HFFc6 (cell line): ENCODE results near the gene VSIG1. TPM values are rescaled to one million over a fixed set of nuclear protein-coding genes. Genes with fewer than 3 reads are reported as not detected.

Source experiments
- DNase-seq: peaks from one replicate; pipeline ENCODE4 v3.0.0-alpha.2; 2018
- H3K27ac Mint-ChIP-seq: 2 replicates; pipeline ENCODE4 v1.8.0; 2020; ENCODE audit warnings: mild to moderate bottlenecking, mixed read lengths
- H3K27me3 Mint-ChIP-seq: 2 replicates; pipeline ENCODE4 v1.8.0; 2021; ENCODE audit warnings: mild to moderate bottlenecking, moderate library complexity, mixed read lengths; ENCODE audit not compliant: insufficient read depth
- H3K36me3 Mint-ChIP-seq: 2 replicates; pipeline ENCODE4 v1.8.0; 2021; ENCODE audit warnings: low read depth, mixed read lengths
- H3K4me1 Mint-ChIP-seq: 2 replicates; pipeline ENCODE4 v1.8.0; 2020; ENCODE audit warnings: low read depth, mixed read lengths
- H3K4me3 Mint-ChIP-seq: 2 replicates; pipeline ENCODE4 v1.8.0; 2020; ENCODE audit warnings: mild to moderate bottlenecking, moderate library complexity, mixed read lengths
- H3K9me3 Mint-ChIP-seq: 2 replicates; pipeline ENCODE4 v1.8.0; 2020; ENCODE audit warnings: mild to moderate bottlenecking, mixed read lengths
- long read RNA-seq: library from polyadenylated mRNA; unstranded; transcript quantifications from one replicate; pipeline ENCODE4 v2.0.0, GENCODE V29; 2019
- total RNA-seq, 6 experiments: library from RNA; stranded (reverse); fragmentation: NEBNext Ultra II Directional; extraction: Animal tissue kit (Norgen Biotek cat#: 25700); gene quantifications; 2 replicates in 1 of 6; 3 replicates in 5 of 6; pipeline ENCODE4 v1.2.3, GENCODE V29; 2021
- TF ChIP-seq, protein P1 (sequence below): fragments of 200-600 bp; sonication (generic); IDR thresholded peaks from 2 replicates; pipeline ENCODE4 v1.5.0; 2021; ENCODE audit warnings: antibody characterized with exemption, mild to moderate bottlenecking

VSIG1 gene
- not detected for total RNA-seq
- long read RNA-seq: 0 reads

DNA sequence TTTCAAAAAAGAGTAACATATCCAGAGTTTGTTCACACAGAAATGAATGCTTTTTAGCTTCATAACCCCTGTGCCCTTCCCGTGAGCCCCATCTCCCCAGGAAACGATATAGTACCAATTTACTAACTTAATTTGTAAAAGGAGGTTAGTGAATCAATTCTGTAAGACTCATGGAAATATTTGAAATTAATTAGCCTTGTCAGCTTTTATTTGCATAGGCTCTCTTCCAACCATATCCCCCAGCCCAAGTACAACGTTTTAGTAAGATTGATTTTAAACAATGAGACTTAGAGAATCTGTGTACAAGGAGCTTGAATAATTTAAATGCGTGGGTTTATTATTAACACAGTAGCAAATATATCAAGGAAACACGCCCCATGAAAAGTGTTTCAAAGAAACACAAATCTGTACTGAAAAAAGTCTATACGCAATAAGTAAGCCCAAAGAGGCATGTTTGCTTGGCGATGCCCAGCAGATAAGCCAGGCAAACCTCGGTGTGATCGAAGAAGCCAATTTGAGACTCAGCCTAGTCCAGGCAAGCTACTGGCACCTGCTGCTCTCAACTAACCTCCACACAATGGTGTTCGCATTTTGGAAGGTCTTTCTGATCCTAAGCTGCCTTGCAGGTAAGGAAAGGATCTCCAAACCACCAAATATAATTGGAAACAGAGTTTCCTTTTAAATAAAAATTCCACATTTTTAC lies at the start of gene VSIG1:
Gene VSIG1 (plus strand): TSS at position 512 of the 703 bp plus-strand sequence. CDS start 66 bp downstream, at position 578.
- TF ChIP-seq, protein P1, sequence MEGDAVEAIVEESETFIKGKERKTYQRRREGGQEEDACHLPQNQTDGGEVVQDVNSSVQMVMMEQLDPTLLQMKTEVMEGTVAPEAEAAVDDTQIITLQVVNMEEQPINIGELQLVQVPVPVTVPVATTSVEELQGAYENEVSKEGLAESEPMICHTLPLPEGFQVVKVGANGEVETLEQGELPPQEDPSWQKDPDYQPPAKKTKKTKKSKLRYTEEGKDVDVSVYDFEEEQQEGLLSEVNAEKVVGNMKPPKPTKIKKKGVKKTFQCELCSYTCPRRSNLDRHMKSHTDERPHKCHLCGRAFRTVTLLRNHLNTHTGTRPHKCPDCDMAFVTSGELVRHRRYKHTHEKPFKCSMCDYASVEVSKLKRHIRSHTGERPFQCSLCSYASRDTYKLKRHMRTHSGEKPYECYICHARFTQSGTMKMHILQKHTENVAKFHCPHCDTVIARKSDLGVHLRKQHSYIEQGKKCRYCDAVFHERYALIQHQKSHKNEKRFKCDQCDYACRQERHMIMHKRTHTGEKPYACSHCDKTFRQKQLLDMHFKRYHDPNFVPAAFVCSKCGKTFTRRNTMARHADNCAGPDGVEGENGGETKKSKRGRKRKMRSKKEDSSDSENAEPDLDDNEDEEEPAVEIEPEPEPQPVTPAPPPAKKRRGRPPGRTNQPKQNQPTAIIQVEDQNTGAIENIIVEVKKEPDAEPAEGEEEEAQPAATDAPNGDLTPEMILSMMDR: no peak
- H3K36me3 Mint-ChIP-seq: no peaks in the 10 kb centered on the region

GRCh38 chrX:107996124-107996523 lies 48.7 kb upstream of the VSIG1 start:
- no peaks in the 10 kb centered on the region for H3K27me3 Mint-ChIP-seq
- DNase-seq: no peak
- H3K4me1 Mint-ChIP-seq: no peaks in the 10 kb centered on the region
- no peak overlapping the region for H3K4me3 Mint-ChIP-seq
- H3K9me3 Mint-ChIP-seq: peaks cover 4% of the 10 kb centered on the region; the same call in 1 of the 2 replicates
- TF ChIP-seq, protein P1: no peak
- no peak overlapping the region for H3K27ac Mint-ChIP-seq
- H3K36me3 Mint-ChIP-seq: no peaks in the 10 kb centered on the region

More for the DNA sequence above, at the start of gene VSIG1:
- Mint-ChIP-seq H3K27me3 (no peaks in the 10 kb centered on the region; the same call in none of the 2 replicates), H3K9me3 (no peaks in the 10 kb centered on the region), H3K4me1 (no peaks in the 10 kb centered on the region), H3K27ac (no peak within 1 kb of the TSS), H3K4me3 (no peak within 1 kb of the TSS)
- no peak for DNase-seq

DNA sequence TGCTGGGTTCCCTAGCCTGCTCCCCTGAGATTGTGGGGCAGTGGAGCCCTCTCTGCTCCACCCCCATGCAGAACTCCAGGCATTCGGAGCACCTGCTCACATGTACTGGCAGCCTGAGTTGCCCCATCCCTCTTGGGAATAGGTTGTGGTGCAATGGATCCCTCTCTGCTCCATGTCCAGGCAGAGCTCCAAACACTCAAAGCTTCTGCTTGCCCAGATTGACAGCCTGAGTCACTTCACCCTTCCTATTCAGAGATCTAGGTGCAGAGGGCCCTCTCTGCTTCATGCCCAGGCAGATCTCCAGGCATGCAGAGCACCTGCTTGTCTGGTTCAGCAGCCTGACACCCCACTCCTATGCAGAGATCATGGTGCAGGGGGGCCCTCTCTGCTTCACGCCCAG lies 44.1 kb upstream of the VSIG1 start:
- peaks cover 4% of the 10 kb centered on the region; the same call in 1 of the 2 replicates for H3K9me3 Mint-ChIP-seq
- no peak overlapping the region for H3K27ac Mint-ChIP-seq
- no peak for DNase-seq
- H3K4me3 Mint-ChIP-seq: no peak overlapping the region
- peaks cover 5% of the 10 kb centered on the region; the same call in 1 of the 2 replicates for H3K27me3 Mint-ChIP-seq
- H3K4me1 Mint-ChIP-seq: no peaks in the 10 kb centered on the region
- H3K36me3 Mint-ChIP-seq: no peaks in the 10 kb centered on the region
- TF ChIP-seq, protein P1: no peak

- peak; percentile 53 for DNase-seq
- H3K27ac Mint-ChIP-seq: no peak overlapping the region
- H3K9me3 Mint-ChIP-seq: peaks cover 4% of the 10 kb centered on the region; the same call in 1 of the 2 replicates
- TF ChIP-seq, protein P1: peak; percentile 70
- no peak overlapping the region for H3K4me3 Mint-ChIP-seq
- no peaks in the 10 kb centered on the region for H3K36me3 Mint-ChIP-seq
- H3K27me3 Mint-ChIP-seq: peaks cover 5% of the 10 kb centered on the region; the same call in 1 of the 2 replicates
- no peaks in the 10 kb centered on the region for H3K4me1 Mint-ChIP-seq
Observed at GRCh38 chrX:108001218-108001814, 43.5 kb upstream of the VSIG1 start.

GRCh38 chrX:108018656-108019381 lies 26.0 kb upstream of the VSIG1 start:
- Mint-ChIP-seq H3K4me3 (no peak overlapping the region), H3K9me3 (no peaks in the 10 kb centered on the region), H3K36me3 (no peaks in the 10 kb centered on the region), H3K4me1 (peaks cover 10% of the 10 kb centered on the region), H3K27ac (no peak overlapping the region), H3K27me3 (peaks cover 6% of the 10 kb centered on the region; the same call in 1 of the 2 replicates)
- TF ChIP-seq, protein P1: no peak
- no peak for DNase-seq
